ENCODE results near the gene TCF19.

GRCh38 chr6:31197559-31198305 lies 39.3 kb downstream of the TCF19 start:
- TF ChIP-seq EP300 (conservative IDR thresholded peaks at IDR 0.05; ENCODE audit: poor library complexity, severe bottlenecking) (peak; percentile 18), POLR2AphosphoS5 (IDR thresholded peaks at IDR 0.05) (peak; percentile 36), CTCF (IDR thresholded peaks at IDR 0.05; ENCODE audit: poor library complexity, severe bottlenecking) (no peak), EZH2 (IDR thresholded peaks at IDR 0.05; ENCODE audit: borderline replicate concordance, insufficient read depth, low read length, poor library complexity, severe bottlenecking) (no peak)
